K562 (cell line): ENCODE data around the gene BCAS3. TPM values are rescaled to one million over a fixed set of nuclear protein-coding genes. Genes with fewer than 3 reads are reported as not detected.

ENCODE experiments used
- ATAC-seq: fragments of 200-7000 bp; cut with Tn5 transposase; 3 replicates; pipeline ENCODE4 v1.9.1; 2020; ENCODE audit warnings: moderate library complexity
- BruUV-seq: library from RNA; stranded (reverse); fragments of 400-500 nt; replicated peaks from 2 replicates; lab custom pipeline; 2021; lab: Mats Ljungman, UMichigan
- CTCF ChIA-PET: fragments of 300-600 bp; formaldehyde crosslinking; extraction: SDS; loops from one replicate; lab custom pipeline; 2021; ENCODE audit warnings: low intra/inter-chr PET ratio; lab: Yijun Ruan, JAX
- POLR2A ChIA-PET: fragments of 300-600, 350-650 bp; sonication (Branson Sonifier 250); formaldehyde crosslinking; extraction: SDS; loops from one replicate; lab custom pipeline; 2021; ENCODE audit warnings: antibody characterized with exemption, inconsistent platforms; lab: Yijun Ruan, JAX
- DNase-seq, 4 experiments: peaks; one replicate each; pipeline versions ENCODE4 v3.0.0 to v3.0.0-alpha.2; 2011 to 2018; ENCODE audit warnings: low spot score in 3 of 4, mixed read lengths in 3 of 4; ENCODE audit errors: extremely low read depth in 1 of 4
- FAIRE-seq: peaks from 2 replicates; lab custom pipeline; 2011; peaks lifted over from hg19 to GRCh38; lab: Jason Lieb, UNC
- H2AFZ ChIP-seq: 2 replicates; pipeline ENCODE4 v1.6.0; 2011; ENCODE audit warnings: low read depth, low read length, control low read depth, inconsistent platforms
- H3K27ac ChIP-seq: fragments of 200-600 bp; 3 replicates; pipeline ENCODE4 v1.8.0; 2011; ENCODE audit warnings: low read depth, mild to moderate bottlenecking, control low read depth, inconsistent platforms, low read length, moderate library complexity, mixed read lengths; ENCODE audit errors: extremely low read depth
- H3K27me3 ChIP-seq, 2 experiments: fragments of 300-600 bp in 1 of 2; 2 replicates in 1 of 2; 3 replicates in 1 of 2; pipeline versions ENCODE4 v1.6.0 to v1.8.0; 2011; ENCODE audit warnings: inconsistent platforms in 2 of 2, low read length in 2 of 2, mild to moderate bottlenecking in 1 of 2, mixed read lengths in 1 of 2, moderate library complexity in 1 of 2; ENCODE audit not compliant: control insufficient read depth in 2 of 2, insufficient read depth in 2 of 2
- H3K36me3 ChIP-seq: fragments of 300-600 bp; 3 replicates; pipeline ENCODE4 v1.8.0; 2011; ENCODE audit warnings: mild to moderate bottlenecking, low read length, inconsistent platforms; ENCODE audit not compliant: control insufficient read depth, insufficient read depth
- H3K4me1 ChIP-seq, 2 experiments: fragments of 200-600 bp in 1 of 2; replicated peaks in 1 of 2; 2 replicates in 1 of 2; 3 replicates in 1 of 2; pipeline versions ENCODE4 v1.5.1 to v1.8.0; 2011; ENCODE audit warnings: inconsistent platforms in 2 of 2, low read length in 2 of 2, mild to moderate bottlenecking in 1 of 2, mixed read lengths in 1 of 2, moderate library complexity in 1 of 2; ENCODE audit not compliant: control insufficient read depth in 2 of 2, insufficient read depth in 2 of 2
- H3K4me2 ChIP-seq: 2 replicates; pipeline ENCODE4 v1.6.1; 2011; ENCODE audit warnings: low read length, control low read depth, inconsistent platforms, mixed read lengths; ENCODE audit not compliant: insufficient read depth
- H3K4me3 ChIP-seq: fragments of 200-600 bp; sonication (generic), shearing (Covaris generic); 2 replicates; pipeline ENCODE4 v1.5.1; 2016; ENCODE audit warnings: control low read depth, inconsistent platforms
- H3K79me2 ChIP-seq: fragments of 200-600 bp; 3 replicates; pipeline ENCODE4 v1.8.0; 2011; ENCODE audit warnings: low read length, inconsistent platforms; ENCODE audit not compliant: control insufficient read depth, insufficient read depth
- H3K9ac ChIP-seq, 2 experiments: 2 replicates each; pipeline versions ENCODE4 v1.6.0 to v1.6.1; 2011; ENCODE audit warnings: low read depth in 2 of 2, low read length in 2 of 2, control low read depth in 1 of 2, inconsistent platforms in 1 of 2, mild to moderate bottlenecking in 1 of 2, mixed read lengths in 1 of 2; ENCODE audit not compliant: insufficient read depth in 1 of 2
- H3K9me1 ChIP-seq: one replicate; pipeline ENCODE4 v1.6.0; 2011; ENCODE audit warnings: inconsistent platforms, mild to moderate bottlenecking, low read length, moderate library complexity; ENCODE audit not compliant: control insufficient read depth, insufficient read depth
- H3K9me3 ChIP-seq: replicated peaks from 2 replicates; pipeline ENCODE4 v1.5.1; 2011; ENCODE audit warnings: low read depth, low read length, inconsistent platforms; ENCODE audit not compliant: control insufficient read depth, insufficient read depth
- H4K20me1 ChIP-seq: replicated peaks from 2 replicates; pipeline ENCODE4 v1.6.1; 2011; ENCODE audit warnings: low read length, inconsistent platforms, mixed read lengths; ENCODE audit not compliant: control insufficient read depth, insufficient read depth
- PHB2 ChIP-seq: fragments of 450-650 bp; IDR thresholded peaks from 2 replicates; pipeline ENCODE4 v1.6.1; 2017; ENCODE audit warnings: low read depth
- SIN3B ChIP-seq: fragments of 450-650 bp; IDR thresholded peaks from 2 replicates; pipeline ENCODE4 v1.6.1; 2017; ENCODE audit warnings: low read depth, mild to moderate bottlenecking, moderate library complexity
- SLC30A9 ChIP-seq: fragments of 250-450 bp; sonication (Bioruptor Pico); IDR thresholded peaks from 2 replicates; pipeline ENCODE4 v1.8.0; 2022; ENCODE audit warnings: mild to moderate bottlenecking, moderate library complexity
- ZNF134 ChIP-seq: fragments of 250-450 bp; sonication (Bioruptor Pico); conservative IDR thresholded peaks from 2 replicates; pipeline ENCODE4 v1.4.0; 2020
- WGBS: fragments of 100-300 bp; shearing (Covaris generic); methylation state at CpG from one replicate; pipeline ENCODE4 v1.1.6; 2016; ENCODE audit warnings: low coverage, mixed read lengths; ENCODE audit not compliant: insufficient coverage; ENCODE audit errors: missing lambda C conversion rate; 5-methylcytosine and 5-hydroxymethylcytosine counted together
- in situ Hi-C: fragments of 300-500 bp; cut with MboI; formaldehyde crosslinking; loops from 4 replicates; pipeline ENCODE4 v1.15.0; 2018; ENCODE audit warnings: inconsistent platforms, mixed read lengths
- intact Hi-C: fragments of 100-400 bp; cut with micrococcal nuclease; formaldehyde crosslinking; loops from 2 replicates; pipeline ENCODE4 v1.14.2; 2022
- polyA plus RNA-seq, 8 experiments: library from polyadenylated mRNA; depleted of rRNA in 4 of 8; stranded (reverse) in 5 of 8; unstranded in 3 of 8; fragments of >200 nt; fragmentation: Nextera tagmentation in 2 of 8; fragmentation: Illumina TruSeq in 1 of 8; extraction: Ambion mirVana in 2 of 8; extraction: Trizol in 1 of 8; gene quantifications; 2 replicates each; pipeline versions ENCODE4 v1.2.1 to v1.2.3, GENCODE V29; 2011 to 2014; ENCODE audit warnings: inconsistent platforms in 1 of 8, missing spikeins in 1 of 8
- total RNA-seq, 7 experiments: library from RNA; depleted of rRNA in 6 of 7; stranded (reverse); fragments of >200 nt in 6 of 7; fragmentation: Illumina TruSeq in 2 of 7; extraction: Trizol in 2 of 7; gene quantifications; 2 replicates each; pipeline versions ENCODE4 v1.2.1 to v1.2.3, GENCODE V29; 2011 to 2021; ENCODE audit warnings: low replicate concordance in 1 of 7
- TF ChIP-seq, protein P1 (sequence below), 3 experiments: fragments of 200-800 bp in 1 of 3; fragments of 250-450 bp in 1 of 3; fragments of 450-650 bp in 1 of 3; sonication (Bioruptor Pico) in 1 of 3; sonication (Bioruptor generic) in 1 of 3; formaldehyde crosslinking in 1 of 3; IDR thresholded peaks; 2 replicates each; pipeline versions ENCODE4 v1.6.1 to v1.8.0; 2016 to 2022; ENCODE audit warnings: mild to moderate bottlenecking in 2 of 3, missing genetic modification characterization in 2 of 3, missing compliant biosample characterization in 1 of 3, moderate library complexity in 1 of 3

BCAS3 gene
- total and polyA plus RNA-seq, 9 of the 15 experiments (the other 6 are each of a cell fraction or from before 2014, with no cell fraction given): 1.9 to 5.5 (median 3.5) TPM

DNA sequence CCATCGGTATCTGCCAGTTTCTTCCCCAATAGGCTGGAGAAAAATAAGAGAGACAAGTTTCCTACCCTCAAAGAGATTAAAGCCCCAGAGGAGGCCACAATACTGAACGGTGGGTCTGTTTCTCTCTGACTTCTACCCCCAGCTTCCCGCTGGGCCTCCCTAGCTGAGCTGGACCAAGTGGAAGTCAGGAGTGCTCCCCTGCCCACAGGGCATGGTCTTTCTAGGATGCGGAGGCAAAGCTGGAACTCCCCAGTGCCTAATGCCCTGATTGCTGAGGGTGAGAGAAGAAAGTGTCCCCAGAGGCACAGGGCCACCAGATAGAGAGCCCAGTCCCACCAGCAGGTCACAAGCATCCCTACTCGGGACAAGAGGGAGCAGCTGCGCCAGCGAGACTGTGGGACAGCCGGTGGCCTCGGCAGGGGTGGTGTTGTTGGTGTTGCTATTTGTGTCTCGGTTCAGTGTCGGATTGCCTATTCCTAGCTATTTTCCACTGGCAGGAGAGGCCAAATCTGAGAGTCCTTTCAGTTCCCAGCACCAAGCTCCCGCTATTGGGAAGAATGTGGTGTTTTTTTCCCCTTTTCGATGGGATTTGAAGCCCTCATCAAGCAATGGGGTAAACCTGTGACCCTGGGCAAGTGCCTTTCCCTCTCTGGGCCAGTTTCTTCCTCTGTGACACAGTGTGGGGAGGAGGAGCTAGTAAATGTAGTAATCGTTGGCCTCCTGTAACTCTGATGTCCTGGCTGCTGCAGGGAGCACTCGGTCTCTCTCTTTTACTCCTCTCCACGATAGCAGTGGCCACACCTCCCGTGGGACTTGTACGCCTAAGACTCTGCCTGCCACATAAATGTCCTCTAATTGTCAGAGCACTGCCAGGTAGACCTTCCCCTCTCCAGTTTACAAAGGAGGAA, 699.5 kb downstream of the BCAS3 start (continued):
- TF ChIP-seq PHB2 (no peak), SLC30A9 (CRISPR knock-in tag) (no peak)

- no peak overlapping the region for H3K4me2 ChIP-seq
- WGBS: 1% methylated on average over 8 of the region's 8 CpGs
- intact Hi-C loops (no loop called here), in situ Hi-C loops (no loop called here)
- no peak overlapping the region for H3K9ac ChIP-seq
- no peaks in the 10 kb centered on the region for H3K4me1 ChIP-seq
- H3K79me2 ChIP-seq: no peaks in the 10 kb centered on the region
- no peak overlapping the region for H3K4me3 ChIP-seq
- ChIA-PET POLR2A (no interaction called here), CTCF (no interaction called here)
- no TSS peak for BruUV-seq
- FAIRE-seq (no peak), DNase-seq (no peak), ATAC-seq (no peak)
- no peak overlapping the region for H3K27ac ChIP-seq
- H4K20me1 ChIP-seq: peaks cover 6% of the 10 kb centered on the region; the same call in 1 of the 2 replicates
- H3K36me3 ChIP-seq: no peaks in the 10 kb centered on the region
- H2AFZ ChIP-seq: no peak overlapping the region
- TF ChIP-seq SIN3B (no peak), ZNF134 (CRISPR knock-in tag) (no peak)
- TF ChIP-seq, protein P1, sequence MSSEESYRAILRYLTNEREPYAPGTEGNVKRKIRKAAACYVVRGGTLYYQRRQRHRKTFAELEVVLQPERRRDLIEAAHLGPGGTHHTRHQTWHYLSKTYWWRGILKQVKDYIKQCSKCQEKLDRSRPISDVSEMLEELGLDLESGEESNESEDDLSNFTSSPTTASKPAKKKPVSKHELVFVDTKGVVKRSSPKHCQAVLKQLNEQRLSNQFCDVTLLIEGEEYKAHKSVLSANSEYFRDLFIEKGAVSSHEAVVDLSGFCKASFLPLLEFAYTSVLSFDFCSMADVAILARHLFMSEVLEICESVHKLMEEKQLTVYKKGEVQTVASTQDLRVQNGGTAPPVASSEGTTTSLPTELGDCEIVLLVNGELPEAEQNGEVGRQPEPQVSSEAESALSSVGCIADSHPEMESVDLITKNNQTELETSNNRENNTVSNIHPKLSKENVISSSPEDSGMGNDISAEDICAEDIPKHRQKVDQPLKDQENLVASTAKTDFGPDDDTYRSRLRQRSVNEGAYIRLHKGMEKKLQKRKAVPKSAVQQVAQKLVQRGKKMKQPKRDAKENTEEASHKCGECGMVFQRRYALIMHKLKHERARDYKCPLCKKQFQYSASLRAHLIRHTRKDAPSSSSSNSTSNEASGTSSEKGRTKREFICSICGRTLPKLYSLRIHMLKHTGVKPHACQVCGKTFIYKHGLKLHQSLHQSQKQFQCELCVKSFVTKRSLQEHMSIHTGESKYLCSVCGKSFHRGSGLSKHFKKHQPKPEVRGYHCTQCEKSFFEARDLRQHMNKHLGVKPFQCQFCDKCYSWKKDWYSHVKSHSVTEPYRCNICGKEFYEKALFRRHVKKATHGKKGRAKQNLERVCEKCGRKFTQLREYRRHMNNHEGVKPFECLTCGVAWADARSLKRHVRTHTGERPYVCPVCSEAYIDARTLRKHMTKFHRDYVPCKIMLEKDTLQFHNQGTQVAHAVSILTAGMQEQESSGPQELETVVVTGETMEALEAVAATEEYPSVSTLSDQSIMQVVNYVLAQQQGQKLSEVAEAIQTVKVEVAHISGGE (CRISPR knock-in tag; IDR thresholded peaks at IDR 0.05): peak in 1 of 3 experiments; percentile 20; a peak in 1 of 6 replicates
- peaks cover 17 to 70% of the 10 kb centered on the region in 2 experiments; a peak in 4 of 5 replicates for H3K27me3 ChIP-seq
- H3K9me3 ChIP-seq: no peaks in the 10 kb centered on the region
- peaks cover 3% of the 10 kb centered on the region for H3K9me1 ChIP-seq
Observed at GRCh38 chr17:61378658-61379456, 701.2 kb downstream of the BCAS3 start.
